Stimulated activated CD4-positive, alpha-beta T cell treated with anti-CD3 and anti-CD28 coated beads, Interleukin-1b, Interleukin-23, amount 100 ng/mL, for 24 hours (primary cell): Measurements from ENCODE around the gene DUOXA2.

ENCODE experiments used
- DNase-seq, 4 experiments: peaks; one replicate each; pipeline ENCODE4 v3.0.0-alpha.2; 2020; ENCODE audit warnings: low read depth in 4 of 4, low spot score in 1 of 4

Gene DUOXA2

DNA sequence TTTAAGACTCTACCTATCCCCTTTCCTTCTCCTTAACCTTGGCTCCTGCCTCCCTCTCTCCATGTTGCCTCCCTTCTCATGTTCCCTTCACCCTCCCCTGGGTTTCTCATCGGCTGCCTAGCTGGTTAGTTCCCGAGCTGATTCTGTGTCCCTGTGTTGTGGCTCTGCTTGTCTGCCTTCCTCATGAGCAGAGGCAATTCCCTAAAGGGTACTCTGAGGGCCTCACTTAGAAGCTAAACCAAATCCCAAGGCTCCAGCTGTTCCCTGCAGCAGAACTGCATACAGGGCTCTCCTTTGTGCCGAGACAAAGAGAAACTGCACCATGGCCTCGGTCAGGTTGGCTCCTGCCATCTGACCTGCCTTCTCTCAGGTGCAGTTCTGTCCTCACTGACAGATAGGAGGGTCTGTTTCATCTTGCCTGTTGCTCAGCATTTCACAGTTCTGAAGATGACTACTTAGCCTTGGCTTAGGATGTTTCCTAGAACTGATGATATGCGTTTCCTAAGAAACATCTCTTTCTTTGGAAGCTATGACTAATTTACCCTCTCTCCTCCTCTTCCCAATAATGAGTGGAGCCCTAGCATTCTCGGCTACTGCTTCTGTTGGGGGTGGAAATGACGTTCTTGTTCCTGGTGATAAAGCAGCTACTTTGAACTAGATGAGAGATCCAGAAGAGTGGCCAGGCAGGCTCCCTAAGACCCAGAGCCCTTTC, 42.8 kb downstream of the DUOXA2 start:
- DNase-seq: no peak

- no peak for DNase-seq
Measured at GRCh38 chr15:45157974-45158373, 43.8 kb downstream of the DUOXA2 start.

- no peak for DNase-seq
Measured at GRCh38 chr15:45161666-45162065, 47.5 kb downstream of the DUOXA2 start.

DNA sequence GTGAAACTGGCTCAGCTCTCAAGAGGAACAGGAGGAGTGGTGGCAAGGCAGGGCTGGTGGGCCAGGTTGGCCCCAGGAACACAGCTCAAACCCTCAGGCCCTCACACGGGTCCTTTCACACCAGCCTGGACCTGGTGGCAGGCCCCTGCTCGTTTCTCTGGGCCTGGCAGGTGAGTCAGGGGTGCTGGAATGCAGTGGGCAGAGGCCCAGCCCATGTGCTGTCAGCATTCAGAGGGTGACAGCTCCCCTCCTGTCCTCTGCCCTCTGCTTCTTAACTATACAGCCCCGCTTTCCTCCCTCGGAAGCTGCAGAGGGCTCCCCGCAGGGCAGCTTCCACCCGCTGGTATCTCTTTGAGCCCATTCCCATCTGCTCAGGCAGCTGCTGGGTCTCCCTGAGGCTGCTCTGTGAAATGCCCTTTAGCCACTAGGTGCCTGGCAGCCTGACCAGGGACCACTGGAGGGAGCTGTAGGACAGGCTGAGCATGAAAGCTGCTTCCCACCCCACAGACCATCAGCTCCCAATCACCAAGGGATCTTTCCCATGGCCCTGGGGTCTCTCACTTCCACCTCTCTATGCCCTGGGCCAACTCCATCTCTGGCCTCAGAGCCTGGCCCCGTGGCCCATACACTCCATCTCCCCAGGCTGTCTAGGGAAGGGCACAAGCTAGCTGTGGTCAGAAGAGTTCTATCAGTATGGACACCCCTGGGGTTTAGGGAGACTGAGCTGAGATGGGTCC, 48.8 kb downstream of the DUOXA2 start:
- DNase-seq: peak in 2 of 4 experiments; percentile 36 to 44

DNA sequence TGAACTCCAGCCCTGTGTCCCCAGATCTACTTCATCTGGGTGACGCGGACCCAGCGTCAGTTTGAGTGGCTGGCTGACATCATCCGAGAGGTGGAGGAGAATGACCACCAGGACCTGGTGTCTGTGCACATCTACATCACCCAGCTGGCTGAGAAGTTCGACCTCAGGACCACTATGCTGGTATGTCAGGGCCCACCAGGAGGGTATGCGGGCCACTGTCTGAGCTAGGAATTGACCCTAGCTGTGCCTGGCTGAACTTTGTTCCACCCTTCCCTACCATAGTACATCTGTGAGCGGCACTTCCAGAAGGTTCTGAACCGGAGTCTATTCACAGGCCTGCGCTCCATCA, 49.4 kb downstream of the DUOXA2 start:
- DNase-seq: no peak

DNA sequence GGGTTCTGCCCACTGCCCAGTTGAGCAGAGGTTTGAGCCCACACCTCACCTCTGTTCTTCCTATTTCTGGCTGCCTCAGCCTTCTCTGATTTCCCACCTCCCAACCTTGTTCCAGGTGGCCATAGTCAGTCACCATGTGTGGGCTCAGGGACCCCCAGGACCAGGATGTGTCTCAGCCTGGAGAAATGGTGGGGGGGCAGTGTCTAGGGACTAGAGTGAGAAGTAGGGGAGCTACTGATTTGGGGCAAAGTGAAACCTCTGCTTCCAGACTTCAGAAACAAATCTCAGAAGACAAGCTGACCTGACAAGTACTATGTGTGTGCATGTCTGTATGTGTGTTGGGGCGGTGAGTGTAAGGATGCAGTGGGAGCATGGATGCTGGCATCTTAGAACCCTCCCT, 50.8 kb downstream of the DUOXA2 start:
- DNase-seq: no peak

- DNase-seq: no peak
Measured at GRCh38 chr15:45165536-45165935, 51.4 kb downstream of the DUOXA2 start.

DNA sequence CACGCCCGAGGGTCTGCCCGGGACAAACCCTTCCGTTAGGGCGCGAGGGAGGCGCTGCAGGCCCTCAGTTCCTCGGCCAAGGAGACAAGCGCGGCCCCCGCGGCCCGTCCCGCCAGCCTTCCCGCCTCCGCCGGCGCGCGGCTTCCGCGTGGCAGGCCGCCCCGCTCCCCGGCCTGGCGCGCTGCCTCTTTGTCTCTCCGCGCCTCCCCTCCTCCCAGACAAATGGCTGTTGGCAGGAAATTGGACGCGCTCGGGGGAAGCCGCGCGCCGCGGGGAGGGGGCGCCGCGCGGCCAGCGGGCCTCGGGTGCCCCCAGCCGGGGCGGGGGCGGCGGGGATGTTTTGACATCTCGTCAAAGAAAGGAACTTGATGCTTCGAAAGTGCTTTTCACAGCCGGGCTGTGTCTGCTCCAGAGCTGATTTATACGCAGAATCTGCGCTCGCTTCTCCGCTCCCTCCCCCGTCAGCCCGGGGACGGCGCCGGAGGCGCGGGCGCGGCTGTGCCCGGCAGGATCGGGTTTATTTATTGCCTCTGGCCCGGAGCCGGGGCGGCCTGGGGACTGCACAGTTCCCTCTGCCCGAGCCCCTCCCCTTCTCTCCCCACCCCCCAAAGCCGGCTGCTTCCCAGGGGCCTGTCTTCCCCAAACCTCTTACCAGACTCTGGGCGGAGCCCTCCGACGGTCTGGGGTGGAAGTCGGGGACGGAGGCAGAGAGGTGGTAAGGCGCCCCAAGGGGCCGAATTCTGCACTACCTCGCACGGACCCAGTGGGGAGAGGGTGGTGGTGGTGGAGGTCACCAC, 52.9 kb downstream of the DUOXA2 start:
- DNase-seq: peak; percentile 53 to 80 (median 62)

GRCh38 chr15:45167631-45168205, 53.6 kb downstream of the DUOXA2 start:
- DNase-seq: no peak
